HG03521 (cell line): ENCODE measurements around the gene RUNX3.
"Not testable (repeated sequence)": the region's sequence is repeated elsewhere in the genome, so short reads cannot be mapped to it uniquely, and the experiment has no call there.

ENCODE experiments used
- ATAC-seq: cut with Tn5 transposase; IDR thresholded peaks from one replicate; pipeline ENCODE4 v1.9.1; 2021; ENCODE audit warnings: mild to moderate bottlenecking, moderate library complexity; ENCODE audit not compliant: unreplicated experiment

Gene RUNX3

DNA sequence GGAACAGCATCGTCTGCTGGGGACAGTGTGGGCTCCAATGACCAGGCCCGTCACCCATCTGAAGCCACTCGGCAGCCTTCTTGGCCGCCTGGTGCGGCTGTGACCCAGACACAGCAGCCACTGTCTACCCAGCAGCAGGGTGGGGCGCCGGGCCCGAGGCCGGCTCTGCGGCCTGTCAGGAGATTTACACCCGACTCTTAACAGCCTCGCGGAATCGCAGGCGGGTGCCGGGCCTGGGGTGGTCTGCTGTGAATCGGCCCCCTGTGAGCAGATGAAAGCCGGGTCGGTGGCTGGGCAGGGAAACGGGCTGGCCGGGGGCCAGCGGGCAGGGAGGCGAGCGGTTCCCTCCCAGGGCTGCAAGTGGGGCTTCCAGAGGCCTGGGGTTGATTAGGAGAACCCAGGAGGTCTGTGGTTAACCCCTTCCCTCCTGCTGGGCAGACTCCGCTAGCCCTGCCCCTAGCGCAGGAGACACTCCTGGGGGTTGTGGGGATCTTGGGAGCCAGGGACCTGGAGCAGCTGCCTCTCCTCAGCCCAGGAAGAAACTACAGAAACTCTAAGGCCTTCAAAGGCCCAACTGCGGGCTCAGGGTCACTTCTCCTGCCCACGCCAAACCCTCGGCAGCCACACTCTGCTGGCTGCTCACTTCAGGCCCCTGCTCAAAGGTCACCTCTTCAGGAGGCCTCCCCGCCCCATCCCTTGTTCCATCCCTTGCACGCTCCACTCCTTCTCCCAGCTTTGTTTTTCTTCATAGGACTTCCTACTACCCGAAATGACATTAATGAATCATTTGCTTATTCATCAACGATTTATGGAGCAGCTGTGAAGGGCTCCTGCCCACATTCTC lies 15.6 kb downstream of the RUNX3 start:
- ATAC-seq, result no peak

DNA sequence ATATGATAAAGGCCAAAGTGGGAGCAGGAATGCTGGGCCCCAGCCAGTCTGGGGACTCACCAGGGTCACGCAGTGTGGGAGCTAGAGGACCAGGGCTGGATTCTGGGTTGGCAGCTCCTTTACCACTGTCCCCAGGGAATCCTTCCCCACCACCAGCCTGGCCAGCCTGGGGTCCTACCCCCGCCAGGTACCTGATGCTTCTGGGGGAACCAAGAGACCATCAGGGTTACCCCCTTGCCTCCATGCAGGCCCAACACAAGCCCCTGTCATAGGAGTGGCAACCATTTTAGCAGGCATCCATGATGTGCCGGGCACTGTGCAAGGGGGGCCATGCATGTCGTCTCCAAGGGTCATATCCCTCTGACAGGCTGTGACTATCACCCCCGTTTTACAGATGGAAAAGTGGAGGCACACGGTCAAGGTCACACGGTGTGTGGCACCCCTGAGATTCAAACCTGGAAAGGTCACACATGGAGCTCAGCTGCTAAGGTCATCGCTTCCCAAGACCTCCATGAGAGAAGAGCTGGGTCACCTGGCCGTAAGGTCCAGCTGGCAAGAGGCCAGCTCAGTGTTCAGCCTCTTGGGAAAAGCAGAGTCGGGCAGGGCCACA lies 16.4 kb downstream of the RUNX3 start:
- no peak for ATAC-seq

DNA sequence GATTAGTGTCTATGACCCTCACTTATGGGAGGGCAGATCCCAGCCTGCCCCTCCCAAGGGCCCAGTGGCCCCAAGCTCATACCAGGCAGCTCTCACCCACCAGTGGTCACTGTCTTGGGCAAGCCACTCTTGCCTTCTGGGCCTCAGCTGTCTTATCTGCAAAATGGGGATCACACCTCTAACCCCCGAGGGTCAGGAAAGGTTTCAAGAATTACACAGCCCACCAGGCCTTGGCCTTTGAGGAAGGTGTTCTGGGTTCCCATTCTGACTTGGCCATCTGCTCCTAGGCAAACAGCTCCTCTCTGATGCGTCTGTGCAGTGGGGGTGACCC lies 16.8 kb downstream of the RUNX3 start:
- ATAC-seq, result no peak

DNA sequence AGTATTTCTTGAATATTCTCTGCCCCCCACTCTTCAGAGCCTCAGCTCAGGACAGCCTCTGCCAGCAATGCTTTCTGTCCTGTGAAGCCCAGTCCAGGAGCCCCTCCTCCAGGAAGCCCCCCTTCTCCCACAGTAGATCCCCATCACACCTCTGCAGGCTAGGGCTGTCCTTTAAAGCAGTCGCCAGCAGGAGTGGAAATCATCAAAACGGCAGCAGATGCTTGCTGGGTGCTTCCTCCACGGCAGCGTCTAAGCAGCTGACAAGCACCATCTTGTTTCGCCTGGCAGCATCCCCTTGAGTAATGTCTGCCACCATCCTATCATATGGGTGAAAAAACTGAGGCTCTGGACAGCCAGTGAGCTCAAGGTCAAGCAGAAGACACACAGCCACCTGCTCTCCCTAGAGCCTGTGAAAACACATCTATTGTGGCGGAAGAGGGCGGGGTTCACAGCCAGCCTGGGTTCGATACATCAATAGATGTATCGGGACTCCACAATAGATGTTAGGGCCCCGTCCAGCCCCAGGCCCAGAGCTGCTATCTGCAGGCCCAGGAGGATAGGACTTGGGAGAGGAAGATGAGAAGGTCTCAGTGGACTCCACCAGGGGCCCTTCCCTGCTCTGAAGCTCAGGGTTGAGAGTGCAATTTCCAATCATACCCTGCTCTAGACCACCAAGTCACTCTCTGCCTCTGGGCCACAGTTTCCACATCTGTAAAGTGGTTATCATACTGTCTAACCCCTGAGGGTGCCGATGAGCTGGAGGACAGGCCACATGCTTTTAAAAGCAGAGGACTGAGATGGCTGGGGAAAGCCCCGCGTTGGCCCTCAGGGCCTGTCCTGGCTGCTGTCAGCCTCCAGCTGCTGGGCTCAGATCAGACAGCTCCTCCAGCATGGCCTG lies 17.5 kb downstream of the RUNX3 start:
- no peak for ATAC-seq

DNA sequence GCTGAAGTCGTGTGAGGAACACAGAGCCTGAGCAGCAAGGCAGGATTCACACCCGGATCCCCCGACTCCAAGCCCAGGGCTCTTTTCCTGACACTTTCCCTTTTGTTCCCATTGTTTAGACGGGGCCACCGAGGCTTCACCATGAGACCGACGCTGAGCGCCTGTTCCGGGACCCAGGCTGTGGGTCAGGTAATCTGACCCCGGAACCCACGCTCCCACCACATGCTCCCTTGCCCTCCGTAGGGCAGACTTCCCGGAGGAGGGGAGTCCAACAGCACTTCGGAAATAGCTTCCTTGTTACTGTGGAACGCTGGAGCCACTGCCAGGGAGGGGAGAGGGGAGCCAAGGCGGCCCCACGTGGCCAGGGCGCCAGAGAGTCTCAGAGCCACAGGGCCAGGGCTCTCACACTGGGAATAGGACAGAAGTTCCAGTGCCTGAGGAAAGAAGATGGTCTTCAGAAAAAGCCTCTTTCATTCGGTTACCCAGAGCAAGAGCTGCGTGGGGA lies 18.4 kb downstream of the RUNX3 start:
- ATAC-seq, result no peak

DNA sequence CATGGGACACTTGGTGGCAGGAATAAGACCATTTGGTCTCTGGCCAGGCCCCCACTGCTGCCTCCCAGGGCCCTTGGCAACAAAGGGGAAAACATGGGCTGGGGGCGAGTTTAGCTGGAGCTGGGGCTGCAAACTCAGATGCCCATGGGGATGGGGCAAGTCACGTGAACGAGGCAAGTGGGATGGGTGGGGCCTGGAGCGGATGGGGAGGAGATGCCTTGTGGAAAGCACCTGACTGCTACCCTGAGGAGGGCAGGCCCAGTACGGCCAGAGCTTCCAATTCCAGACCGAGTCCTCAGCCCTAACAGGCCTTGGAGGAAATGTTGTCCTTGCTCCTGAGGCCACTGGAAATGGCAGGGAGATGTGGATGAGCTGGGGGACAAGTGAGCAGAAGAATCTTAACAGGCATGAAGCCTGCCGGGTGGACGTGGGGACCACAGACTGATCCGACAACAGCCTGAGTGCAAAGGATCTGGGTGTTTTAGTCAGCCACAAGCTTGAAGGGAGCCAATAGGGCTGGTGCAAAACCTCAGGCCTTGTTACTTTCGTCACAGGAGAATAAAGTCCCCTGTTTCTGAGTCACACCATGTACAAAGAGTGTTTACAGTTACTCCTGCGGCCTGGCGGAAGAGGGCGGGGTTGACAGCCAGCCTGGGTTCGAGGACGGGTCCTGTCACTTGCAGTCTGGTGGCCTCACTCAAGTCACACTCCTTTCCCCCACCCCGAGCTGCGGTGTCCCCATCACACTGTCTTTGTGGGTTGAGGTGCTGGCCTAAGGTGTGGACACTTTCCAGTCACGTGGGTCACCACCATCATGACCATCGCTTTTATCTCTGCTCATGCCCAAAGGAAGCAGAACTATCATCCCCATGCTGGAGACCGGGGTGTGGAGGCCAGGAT lies 19.1 kb downstream of the RUNX3 start:
- ATAC-seq, result no peak

DNA sequence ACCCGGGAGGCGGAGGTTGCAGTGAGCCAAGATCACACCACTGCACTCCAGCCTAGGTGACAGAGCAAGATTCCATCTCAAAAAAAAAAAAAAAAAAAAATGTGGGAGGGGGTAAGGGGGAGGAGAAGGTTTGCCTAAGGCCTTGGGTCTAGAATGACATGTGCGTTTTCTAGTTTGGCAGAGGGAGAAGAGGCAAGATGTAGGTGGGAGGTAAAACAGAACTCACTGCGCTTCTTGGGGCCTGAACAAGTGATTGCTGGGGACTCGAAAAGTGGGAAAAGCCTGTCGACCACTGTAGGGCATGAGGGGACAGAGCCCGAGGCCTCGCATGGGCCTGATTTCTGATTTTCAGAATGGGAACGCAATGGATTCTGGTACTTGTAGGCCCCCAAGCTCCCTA lies 19.9 kb downstream of the RUNX3 start:
- ATAC-seq, result no peak

DNA sequence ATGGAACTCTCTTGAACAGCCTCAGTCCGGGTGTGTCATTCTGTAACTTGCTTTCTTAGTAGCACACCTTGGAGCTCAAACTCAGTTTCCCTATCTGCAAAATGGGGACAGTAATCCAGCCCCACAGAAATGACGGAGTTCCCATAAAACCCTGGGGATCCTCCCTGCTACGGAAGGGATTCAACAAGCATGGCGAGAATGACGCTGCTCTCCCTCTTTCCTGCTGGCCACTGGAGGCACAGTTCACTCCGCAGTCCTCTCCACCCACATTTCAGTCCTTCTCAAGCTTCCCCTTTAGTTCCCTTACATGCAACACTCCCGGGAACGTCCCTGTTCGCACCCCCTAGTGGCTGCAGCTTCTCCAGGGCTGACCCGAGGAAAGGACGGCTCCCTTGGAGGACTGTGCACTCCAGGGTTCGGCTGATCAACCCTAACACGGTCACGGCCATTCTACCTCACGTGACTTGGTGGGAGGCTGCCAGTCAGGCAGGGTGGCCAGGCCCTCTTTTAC lies 20.6 kb downstream of the RUNX3 start:
- no peak for ATAC-seq

DNA sequence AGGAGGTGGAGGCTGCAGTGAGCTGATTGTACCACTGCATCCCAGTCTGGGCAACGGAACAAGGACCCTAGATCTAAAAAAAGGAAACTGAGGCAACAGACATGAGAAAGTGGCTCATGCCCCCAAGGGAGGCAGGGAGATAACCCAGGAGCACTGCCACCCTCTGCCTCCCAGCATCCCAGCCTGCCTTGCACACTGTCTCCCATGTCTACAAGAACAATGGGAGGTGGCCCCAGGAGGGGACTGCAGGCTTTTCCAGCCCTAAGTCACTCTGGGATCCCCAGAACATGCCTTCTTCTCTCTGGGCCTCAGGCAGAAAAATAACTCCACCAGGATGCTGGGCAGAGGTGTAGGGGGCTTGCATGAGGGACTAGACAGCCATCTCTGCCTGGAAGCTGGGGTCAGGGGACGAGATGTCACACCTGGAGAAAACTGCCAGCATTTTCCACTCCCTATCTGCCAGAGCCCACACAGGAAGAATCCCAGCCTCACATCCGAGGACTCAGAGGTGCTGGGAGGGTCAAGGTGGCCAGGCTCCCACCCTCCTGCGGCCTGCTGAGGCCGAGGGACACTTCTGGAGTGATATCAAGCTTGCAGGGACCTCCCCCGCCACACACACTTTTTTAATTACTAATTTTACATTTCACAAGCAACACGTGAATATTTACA lies 21.4 kb downstream of the RUNX3 start:
- no peak for ATAC-seq

DNA sequence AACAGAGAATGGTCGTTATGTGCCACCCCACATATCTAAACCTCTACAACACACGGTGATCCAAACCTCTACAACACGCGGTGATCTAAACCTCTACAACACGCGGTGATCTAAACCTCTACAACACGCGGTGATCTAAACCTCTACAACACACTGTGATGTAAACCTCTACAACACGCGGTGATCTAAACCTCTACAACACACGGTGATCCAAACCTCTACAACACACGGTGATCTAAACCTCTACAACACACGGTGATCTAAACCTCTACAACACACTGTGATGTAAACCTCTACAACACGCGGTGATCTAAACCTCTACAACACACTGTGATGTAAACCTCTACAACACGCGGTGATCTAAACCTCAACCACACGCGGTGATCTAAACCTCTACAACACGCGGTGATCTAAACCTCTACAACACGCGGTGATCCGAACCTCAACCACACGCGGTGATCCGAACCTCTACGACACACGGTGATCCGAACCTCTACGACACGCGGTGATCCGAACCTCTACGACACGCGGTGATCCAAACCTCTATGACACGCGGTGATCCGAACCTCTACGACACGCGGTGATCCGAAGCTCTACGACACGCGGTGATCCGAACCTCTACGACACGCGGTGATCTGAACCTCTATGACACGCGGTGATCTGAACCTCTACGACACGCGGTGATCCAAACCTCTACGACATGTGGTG lies 22.3 kb downstream of the RUNX3 start:
- not testable (repeated sequence) for ATAC-seq

DNA sequence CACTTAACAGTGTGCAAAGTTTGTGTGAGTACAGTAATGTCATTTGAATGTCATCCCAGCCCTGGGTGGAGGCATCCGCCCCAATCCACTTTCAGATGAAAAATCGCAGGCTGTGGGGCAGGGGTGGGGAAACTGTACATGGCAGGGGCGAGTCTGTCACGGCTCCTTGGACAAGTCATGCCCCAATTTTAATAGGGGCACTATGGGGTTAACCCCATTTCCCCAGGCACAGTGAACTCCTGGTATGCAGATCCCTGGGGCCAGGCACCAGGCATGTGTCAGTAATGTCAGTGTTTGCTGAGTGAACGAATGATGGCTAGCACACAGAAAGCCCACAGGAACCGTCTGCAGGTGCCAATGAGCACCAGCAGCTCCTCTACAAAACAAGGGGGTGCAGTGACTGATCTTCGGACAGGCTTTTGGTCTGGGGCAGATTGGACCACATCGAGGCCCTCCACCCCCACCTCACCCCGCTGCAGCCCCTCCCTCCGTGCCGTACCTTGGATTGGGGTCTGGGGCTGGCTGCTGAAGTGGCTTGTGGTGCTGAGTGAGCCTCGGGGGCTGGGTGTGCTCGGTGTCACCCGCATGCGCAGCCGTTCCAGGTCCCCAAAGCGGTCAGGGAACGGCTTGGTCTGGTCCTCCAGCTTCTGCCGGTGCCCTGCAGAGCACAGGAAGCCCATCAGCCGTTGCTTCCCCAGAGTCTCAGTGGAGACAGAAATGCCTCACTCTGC lies 23.2 kb downstream of the RUNX3 start:
- no peak for ATAC-seq

DNA sequence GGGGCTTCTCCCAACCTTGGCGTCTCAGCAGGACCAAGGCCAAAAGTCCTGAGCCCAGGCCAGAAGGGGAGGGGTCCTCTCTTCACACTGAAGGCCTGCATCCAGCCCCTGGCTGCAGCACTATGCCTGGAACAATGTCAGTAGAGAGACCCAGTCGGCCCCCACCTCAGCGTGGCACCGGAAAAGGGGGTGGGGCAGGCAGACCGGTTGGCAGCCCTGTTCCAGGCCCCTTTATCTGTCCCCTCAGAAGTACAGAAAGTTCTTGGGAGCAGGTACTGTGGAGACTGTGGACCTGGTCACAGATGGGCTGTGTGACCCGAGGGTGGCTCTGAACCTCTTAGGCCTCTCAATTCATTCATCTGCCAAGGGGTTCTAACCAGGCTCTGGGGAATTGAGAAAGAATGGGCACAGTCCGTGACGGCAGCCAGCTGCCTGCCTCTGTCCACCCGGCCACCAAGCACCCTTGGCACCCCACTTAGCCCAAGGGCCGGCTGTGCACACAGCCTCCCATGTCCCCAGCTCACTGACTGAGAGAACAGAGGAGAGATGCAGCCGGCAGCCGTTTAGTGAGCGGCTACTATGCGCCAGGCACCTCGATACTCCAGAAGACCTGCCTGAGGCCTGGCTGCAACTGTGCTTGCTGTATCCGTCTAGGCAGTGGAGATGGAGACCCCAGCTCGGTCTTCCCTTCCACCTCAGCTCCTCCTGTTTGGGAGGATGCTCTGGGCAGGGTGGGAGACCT lies 23.9 kb downstream of the RUNX3 start:
- ATAC-seq, result no peak

DNA sequence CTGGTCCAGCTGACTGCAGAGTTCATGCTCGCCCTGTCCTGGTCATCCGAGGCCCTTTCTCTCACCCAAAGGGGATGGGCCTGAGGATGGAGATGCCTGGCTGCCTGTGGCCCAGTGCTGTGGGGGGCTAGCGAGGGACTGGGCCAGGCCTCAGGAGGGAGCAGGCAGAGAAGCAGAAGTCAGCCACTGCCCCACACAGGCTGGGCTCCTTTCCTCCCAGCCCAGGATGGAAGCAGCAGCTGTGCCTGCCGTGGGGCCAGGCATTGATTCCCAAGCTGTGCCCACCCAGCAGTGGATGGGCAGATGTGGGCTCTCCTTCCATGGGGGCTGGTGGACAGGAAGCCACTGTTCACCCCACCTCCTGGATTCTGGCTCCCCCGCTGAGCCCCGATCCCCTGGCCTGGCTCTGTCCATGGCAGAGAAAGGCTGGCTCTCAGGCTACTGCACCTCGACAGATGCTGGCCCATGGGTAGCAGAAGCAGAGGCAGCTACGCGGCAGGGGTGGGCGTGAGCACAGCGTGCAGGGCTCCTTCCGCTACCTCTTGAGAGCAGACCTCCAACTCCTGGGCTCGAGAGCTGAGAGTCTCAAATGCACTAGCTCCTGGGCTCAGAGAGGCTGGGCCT lies 24.6 kb downstream of the RUNX3 start:
- no peak for ATAC-seq

DNA sequence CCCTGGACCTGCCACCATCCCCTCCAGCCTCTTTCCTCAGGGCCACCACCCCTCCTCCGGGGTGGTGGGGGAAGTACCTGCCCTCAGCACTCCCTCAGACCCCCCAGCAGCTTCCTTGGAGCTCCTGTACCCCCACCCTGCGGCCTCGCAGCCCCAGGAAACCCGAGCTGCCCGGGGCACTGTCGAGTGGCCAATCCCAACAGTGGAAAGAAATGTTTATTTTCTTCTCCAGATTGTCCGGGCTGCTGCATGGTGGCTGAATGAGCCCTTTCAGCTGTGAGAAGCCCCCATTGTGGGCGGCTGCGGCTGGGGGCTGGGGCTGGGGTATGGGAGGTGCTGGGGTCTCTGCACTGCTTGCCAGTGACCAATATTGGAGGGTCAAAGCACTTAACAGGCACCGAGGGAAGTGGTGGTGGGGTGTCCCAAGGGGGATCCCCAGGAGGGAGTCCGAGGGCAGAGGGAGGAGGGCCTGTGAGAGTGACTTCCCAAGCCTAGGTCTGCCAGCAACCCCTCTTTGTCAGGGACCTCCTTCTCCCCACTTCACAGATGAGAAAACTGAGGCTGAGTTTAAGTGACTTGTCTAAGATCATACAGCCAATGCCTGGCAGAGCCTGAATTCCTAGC lies 25.2 kb downstream of the RUNX3 start:
- ATAC-seq, result no peak

DNA sequence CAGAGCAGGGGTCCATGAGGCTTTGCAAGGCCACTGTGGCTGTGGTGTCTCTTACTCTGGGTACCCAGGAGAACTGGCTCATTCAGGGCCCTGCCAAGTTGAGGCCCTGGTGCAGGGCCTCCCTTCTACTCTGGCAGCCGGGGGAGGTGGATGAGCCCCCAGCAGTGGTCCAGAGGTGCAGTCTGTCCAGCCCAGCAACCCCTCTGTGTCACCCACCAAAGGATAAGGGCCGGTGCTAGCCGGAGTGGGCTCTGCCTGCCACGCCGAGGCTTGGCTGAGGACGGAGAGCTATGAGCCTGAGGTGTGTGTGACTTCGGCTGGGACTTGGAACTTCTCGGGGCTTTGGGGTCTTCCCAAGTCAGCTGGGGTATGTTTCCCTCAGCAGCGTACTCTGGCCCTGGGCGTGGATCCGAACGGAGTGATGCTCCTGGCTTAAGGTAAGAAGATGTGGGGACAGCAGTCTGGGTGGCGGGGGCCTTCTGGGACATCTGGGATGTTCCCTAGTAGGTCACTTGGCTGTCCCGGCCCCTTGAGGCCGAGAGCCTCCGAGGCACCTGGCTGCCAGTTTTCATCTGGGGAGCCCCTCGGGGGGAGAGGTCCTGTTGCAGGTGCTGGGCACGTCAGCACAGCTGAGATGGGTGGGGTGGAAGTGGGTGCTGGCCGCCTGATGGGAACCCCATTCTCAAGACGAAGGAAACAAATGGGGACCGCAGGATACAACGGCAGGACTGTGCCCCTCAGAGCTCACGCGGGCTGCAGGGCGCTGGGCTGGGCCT lies 25.9 kb downstream of the RUNX3 start:
- ATAC-seq, result no peak

DNA sequence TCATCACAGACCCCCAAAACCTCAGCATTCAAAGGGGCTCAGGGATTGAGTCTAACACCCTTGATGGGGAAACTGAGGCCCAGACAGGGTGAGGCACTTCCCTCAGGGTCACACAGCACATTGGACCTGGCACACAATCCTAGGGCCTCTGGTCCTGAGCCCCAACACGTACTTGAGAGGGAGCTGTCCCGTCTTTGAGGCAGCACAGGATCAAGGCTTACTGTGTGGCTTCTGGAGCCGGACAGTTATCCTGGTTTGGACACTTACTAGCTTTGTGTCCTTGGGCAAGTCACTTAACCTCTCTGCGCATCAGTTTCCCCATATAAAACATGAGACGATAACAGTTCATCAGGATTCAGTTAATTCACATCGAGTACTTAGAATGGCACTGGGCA lies 26.5 kb downstream of the RUNX3 start:
- ATAC-seq, result no peak
